Measurements from ENCODE around the gene SMCHD1.
"Not testable (repeated sequence)": the region's sequence is repeated elsewhere in the genome, so short reads cannot be mapped to it uniquely, and the experiment has no call there.

Gene SMCHD1

DNA sequence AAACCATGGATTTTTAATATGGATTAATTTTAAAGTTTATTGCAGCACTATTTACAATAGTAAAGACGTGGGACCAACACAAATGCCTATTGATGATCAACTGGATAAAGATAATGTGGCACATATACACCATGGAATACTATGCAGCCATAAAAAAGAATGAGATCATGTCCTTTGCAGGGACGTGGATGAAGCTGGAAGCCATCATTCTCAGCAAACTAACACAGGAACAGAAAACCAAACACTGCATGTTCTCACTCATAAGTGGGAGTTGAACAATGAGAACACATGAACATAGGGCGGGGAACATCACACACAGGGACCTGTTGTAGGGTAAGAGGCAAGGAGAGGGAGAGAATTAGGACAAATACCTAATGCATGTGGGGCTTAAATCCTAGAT, 5.3 kb downstream of the SMCHD1 start:
- DNase-seq = not testable (repeated sequence)

DNA sequence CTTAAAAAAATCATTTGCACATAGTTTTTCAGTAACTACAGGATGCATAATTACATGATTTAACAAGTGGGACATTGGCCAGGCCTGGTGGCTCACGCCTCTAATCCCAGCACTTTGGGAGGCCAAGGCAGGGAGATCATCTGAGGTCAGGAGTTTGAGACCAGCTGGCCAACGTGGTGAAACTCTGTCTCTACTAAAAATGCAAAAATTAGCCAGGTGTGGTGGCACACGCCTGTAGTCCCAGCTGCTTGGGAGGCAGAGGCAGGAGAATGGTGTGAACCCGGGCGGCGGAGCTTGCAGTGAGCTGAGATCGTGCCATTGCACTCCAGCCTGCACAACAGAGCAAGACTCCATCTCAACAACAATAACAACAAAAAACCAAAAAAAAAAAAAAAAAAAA, 6.8 kb downstream of the SMCHD1 start:
- not testable (repeated sequence) for DNase-seq

GRCh38 chr18:2662990-2663389, 7.5 kb downstream of the SMCHD1 start:
- DNase-seq = no peak

DNA sequence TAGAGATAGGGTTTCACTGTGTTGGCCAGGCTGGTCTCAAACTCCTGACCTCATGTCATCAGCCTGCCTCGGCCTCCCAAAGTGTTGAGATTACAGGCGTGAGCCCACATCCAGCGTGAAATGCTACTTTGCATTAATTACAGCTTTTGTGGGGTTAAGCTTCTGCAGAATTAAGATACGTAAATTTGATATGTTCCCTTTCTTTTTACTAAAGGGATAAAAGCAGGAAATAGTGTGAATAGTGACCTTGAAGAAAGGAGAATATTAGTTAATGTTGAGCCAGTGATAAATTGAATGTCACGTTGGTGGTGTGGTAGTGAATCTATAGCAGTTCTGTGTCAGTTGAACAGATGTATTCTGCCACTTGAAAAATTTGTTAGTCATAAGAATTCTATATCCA, 16.9 kb downstream of the SMCHD1 start:
- no peak for DNase-seq

GRCh38 chr18:2672872-2673271, 17.3 kb downstream of the SMCHD1 start:
- no peak for DNase-seq

- not testable (repeated sequence) for DNase-seq
Measured at GRCh38 chr18:2678933-2679332, 23.4 kb downstream of the SMCHD1 start.

GRCh38 chr18:2680216-2680792, 24.8 kb downstream of the SMCHD1 start:
- DNase-seq = no peak

DNA sequence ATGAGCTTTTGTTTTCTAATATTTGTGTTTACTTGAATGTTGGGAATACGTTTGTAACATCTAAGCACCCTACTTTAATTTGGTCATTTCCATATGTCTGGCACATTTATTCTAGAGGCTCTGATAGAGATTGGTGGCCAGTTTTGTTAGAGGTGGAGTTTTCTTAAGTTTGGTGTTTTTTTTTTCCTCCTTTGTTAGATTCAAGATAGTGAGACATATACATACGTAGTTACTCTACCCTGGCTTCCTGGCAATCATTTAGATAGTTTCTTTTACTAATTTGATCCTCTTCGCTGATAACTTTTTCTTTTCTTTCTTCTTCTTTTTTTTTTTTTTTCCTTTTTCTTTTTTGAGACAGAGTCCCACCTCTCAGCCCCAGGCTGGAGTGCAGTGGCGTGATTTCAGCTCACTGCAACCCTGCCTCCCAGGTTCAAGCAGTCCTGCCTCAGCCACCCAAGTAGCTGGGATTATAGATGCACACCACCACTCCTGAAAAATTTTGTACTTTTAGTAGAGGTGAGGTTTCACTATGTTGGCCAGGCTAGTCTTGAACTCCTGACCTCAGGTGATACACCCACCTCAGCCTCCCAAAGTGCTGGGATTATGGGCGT, 26.6 kb downstream of the SMCHD1 start:
- DNase-seq = no peak

GRCh38 chr18:2683055-2683454, 27.5 kb downstream of the SMCHD1 start:
- DNase-seq = no peak

GRCh38 chr18:2686349-2686968, 30.9 kb downstream of the SMCHD1 start:
- no peak for DNase-seq

- DNase-seq = no peak
Measured at GRCh38 chr18:2687390-2688001, 32.0 kb downstream of the SMCHD1 start.

DNA sequence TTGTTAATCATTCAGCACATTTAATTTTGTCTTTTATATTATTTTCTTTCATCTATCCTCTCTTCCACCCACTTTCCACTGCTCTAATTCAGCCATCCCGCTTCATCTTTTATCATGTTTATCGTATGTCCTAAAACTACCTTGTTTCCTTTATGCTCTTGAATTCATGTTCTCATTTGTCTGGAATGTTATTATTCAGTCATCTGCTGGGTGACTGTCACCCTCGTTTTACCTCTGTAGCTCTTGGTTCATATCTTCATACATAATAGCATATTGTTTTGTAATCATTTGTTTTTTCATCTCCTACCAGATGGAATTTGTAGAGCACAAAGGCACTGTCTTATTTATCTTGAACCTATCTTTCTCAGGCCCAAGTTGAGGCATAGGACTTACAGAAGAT, 37.0 kb downstream of the SMCHD1 start:
- DNase-seq = no peak

DNA sequence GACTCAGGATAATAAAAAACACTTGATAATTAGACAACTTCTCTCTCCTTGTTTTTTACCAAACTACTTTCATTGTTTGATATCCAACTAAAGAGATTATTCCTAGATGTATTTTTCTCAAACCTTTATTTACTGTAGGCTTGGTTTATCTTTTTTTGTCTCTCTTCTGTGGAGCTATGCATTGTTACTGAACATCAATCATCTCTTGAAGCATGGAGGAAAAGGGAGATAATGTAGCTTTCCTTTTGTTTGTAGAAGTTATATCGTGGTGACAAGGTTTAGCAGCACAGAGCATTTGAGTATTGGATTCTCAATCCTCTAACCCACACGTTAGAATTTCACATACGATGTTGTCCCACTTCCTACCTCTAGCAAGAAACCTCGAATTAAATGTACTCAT, 41.7 kb downstream of the SMCHD1 start:
- no peak for DNase-seq

DNA sequence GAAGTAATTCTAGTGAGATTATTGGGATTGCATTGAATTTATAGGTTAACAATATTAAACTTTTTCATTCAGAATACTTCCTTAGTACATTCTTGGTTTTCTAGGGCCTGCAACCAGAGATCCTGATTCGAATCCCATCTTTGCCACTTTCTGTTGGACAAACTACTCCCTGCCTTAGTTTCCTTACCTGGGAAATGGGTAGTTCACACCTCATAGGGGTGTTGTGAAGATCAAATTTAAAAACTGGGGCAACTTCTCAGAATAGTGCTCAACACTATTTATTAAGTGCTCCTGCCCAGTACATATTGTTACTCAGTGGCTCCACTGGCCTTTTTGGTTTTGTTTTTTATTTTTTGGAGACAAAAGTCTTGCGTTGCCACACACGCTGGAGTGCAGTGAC, 43.5 kb downstream of the SMCHD1 start:
- DNase-seq = no peak

GRCh38 chr18:2704541-2704940, 49.0 kb downstream of the SMCHD1 start:
- DNase-seq = no peak

DNA sequence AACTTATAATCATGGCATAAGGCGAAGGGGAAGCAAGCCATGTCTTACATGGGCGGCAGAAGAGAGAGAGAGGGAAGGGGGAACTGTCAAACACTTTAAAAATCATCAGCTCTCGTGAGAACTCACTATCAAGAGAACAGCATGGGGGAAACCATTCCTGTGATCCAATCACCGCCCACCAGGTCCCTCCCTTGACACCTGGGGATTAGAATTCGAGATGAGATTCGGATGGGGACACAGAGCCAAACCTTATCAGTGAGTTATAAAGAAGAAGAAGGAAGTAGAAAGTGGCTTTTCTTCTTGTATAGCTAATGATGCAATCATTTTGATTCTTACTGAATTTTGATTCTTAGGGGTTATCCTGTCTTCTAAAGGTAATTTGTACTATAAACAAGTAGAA, 51.4 kb downstream of the SMCHD1 start:
- DNase-seq = no peak

- no peak for DNase-seq
Measured at GRCh38 chr18:2707551-2708168, 52.1 kb downstream of the SMCHD1 start.

DNA sequence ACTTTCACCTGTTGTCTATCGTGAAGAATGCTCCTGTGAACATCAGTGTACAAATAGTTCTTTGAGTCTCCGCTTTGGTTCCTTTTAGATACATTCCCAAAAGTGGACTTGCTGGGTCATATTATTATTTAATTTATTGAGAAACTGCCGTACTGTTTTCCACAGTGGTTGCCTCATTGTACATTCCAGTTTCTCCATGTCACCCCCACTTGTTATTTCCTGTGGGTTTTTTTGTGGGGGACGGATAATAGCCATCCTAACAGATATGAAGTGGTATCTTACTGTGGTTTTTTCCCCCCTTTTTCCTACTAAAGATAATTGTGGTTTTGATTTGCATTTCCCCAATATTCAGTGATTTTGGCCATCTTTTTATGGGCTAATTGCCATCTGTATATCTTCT, 53.8 kb downstream of the SMCHD1 start:
- no peak for DNase-seq

DNA sequence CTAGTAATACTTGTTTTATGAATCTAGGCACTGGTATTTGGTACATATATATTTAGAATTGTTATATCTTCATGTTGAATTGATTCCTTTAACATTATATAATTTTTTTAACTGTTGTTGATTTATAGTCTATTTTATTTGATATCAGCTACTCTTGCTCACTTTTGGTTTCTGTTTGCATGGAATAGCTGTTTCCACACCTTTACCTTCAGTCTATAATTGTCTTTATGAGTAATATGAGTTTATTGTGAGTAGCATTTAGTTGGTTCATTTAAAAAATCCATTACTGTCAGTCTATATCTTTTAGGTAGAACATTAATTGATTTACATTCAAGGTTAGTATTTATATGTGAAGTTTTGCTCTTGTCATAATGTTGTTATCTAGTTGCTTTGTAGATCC, 58.6 kb downstream of the SMCHD1 start:
- DNase-seq = no peak

GRCh38 chr18:2715990-2716389, 60.5 kb downstream of the SMCHD1 start:
- no peak for DNase-seq

DNA sequence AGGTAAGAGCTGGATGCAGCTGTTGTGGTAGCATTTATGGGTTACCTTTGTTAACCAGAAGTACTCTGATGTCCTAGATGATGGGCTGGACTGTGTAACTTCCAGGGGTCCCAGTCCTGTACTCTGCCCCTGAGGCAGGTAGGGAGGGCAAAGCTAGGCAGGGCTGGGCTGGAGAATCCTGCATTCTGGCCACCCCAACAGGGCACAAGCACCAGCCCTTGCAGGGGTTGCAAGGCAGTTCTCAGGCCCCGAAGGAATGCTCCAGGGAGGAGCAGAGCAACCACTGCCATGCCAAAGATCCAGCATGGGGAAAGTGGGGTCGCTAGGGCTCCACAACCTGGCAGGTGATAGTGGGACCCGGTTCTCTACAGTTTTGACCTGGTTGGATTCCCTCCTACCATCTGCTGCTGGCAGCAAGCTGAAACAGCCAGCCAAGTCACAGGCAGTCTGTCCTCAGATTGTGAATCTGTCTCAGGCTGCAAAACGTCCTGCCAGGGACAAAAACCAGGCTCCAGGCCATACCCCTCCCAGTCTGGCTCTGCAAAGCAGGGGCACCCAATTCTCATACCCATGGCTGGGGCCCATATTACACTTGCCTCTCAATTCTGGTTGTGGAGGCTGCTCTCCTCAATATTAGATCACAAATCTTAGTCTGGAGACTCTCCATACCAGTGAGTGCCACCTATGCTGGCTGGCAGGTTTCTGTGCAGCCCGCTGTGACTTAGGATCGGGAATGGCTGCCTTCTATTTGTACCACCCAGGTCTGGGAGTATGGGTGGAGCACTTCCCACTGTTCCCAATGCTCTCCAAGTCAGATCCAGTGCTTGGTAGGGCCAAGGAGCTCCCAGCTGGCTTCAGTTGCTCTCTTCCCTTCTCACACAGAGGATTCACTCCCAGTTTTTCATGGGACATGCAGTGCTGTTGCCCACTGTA, 61.1 kb downstream of the SMCHD1 start:
- no peak for DNase-seq

DNA sequence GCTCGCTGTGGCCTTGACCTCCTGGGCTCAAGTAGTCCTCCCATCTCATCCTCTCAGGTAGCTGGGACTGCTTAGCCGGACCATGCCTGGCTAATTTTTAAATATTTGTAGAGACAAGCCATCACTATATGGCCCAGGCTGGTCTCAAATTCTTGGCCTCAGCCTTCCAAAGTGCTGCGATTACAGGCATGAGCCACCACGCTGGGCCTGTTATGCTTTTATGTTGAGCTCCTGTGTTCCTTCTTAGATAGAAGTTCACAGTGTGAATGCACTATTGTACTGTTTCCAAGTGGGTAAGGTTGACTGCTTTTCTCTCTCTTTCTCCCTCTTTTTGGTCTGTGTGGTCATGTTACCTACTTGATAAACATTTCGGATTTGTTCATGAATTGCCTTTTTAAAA, 61.9 kb downstream of the SMCHD1 start:
- DNase-seq = no peak

GRCh38 chr18:2719040-2719439, 63.5 kb downstream of the SMCHD1 start:
- no peak for DNase-seq

Data from activated CD8-positive, alpha-beta memory T cell treated with anti-CD3 and anti-CD28 coated beads, Interleukin-2, amount 50 U/mL, for 48 hours (primary cell).